GM21528 (cell line): ENCODE measurements around the gene SERPINA1.
A peak's percentile ranks its signal among the peaks of the same experiment; 100 is the strongest.
"Not testable (repeated sequence)": the region's sequence is repeated elsewhere in the genome, so short reads cannot be mapped to it uniquely, and the experiment has no call there.

ENCODE experiments used
- ATAC-seq: cut with Tn5 transposase; IDR thresholded peaks from one replicate; pipeline ENCODE4 v1.9.1; 2021; ENCODE audit warnings: mild to moderate bottlenecking, moderate library complexity; ENCODE audit not compliant: unreplicated experiment, low FRiP score

SERPINA1 gene

GRCh38 chr14:94388384-94389103 is at the start of gene SERPINA1:
Gene SERPINA1 (minus strand): TSS chr14:94388602. CDS start chr14:94383237, 5,365 bp downstream.
- ATAC-seq: no peak

- no peak for ATAC-seq
These were observed 40.2 kb upstream of the SERPINA1 start for GRCh38 chr14:94428610-94429009.

- ATAC-seq: no peak
These were observed 38.7 kb upstream of the SERPINA1 start for GRCh38 chr14:94427016-94427613.

- no peak for ATAC-seq
These were observed 38.1 kb upstream of the SERPINA1 start for GRCh38 chr14:94426526-94426925.

GRCh38 chr14:94424371-94424770 is 36.0 kb upstream of the SERPINA1 start:
- ATAC-seq: no peak

- ATAC-seq: peak; percentile 63
These were observed 35.2 kb upstream of the SERPINA1 start for GRCh38 chr14:94423453-94424056.

GRCh38 chr14:94421316-94421715 is 32.9 kb upstream of the SERPINA1 start:
- ATAC-seq: no peak

- ATAC-seq: not testable (repeated sequence)
These were observed 29.2 kb upstream of the SERPINA1 start for GRCh38 chr14:94417497-94418205.

- no peak for ATAC-seq
These were observed 24.6 kb upstream of the SERPINA1 start for GRCh38 chr14:94412671-94413638.

GRCh38 chr14:94411638-94412037 is 23.2 kb upstream of the SERPINA1 start:
- ATAC-seq: no peak

GRCh38 chr14:94409430-94409829 is 21.0 kb upstream of the SERPINA1 start:
- ATAC-seq: not testable (repeated sequence)

- no peak for ATAC-seq
These were observed 20.2 kb upstream of the SERPINA1 start for GRCh38 chr14:94408546-94409095.

- ATAC-seq: no peak
These were observed 19.5 kb upstream of the SERPINA1 start for GRCh38 chr14:94407906-94408305.

- no peak for ATAC-seq
These were observed 18.5 kb upstream of the SERPINA1 start for GRCh38 chr14:94406910-94407309.

- ATAC-seq: no peak
These were observed 17.1 kb upstream of the SERPINA1 start for GRCh38 chr14:94405486-94405885.

- ATAC-seq: no peak
These were observed 16.2 kb upstream of the SERPINA1 start for GRCh38 chr14:94404561-94404960.

- ATAC-seq: no peak
These were observed 15.0 kb upstream of the SERPINA1 start for GRCh38 chr14:94403312-94403932.

GRCh38 chr14:94401083-94401482 is 12.7 kb upstream of the SERPINA1 start:
- ATAC-seq: no peak

- no peak for ATAC-seq
These were observed 12.0 kb upstream of the SERPINA1 start for GRCh38 chr14:94400422-94400841.
